ENCODE measurements around the gene IGF1.
"Not testable (repeated sequence)": the region's sequence is repeated elsewhere in the genome, so short reads cannot be mapped to it uniquely, and the experiment has no call there.

IGF1 gene

DNA sequence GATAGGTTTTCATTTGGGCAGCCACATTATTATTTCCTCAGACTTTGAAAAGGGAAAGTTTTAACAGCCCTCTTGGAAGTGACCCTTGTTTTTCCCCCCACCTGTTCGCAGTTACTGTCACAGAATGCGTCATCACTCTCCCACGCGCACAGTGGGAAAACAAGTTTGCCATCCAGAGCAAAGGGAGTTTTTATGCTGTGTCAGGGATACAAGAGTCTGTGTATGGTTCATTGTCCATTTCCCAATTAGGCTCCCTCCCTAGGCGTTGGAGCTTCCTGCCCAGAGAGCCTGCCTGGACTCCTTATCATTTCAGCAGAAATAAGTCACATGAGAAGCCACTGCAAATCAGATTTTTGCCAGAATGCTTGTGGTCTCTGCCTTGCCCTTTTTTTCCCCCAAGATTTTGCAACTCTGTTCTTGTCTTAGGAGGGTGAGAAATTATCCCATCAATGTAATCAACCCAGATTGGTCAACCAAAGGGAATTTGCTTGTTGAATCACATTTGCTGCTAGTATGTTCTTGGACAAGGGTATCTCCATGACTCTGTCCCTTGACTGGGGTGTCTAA is 104.1 kb downstream of the IGF1 start:
- DNase-seq = no peak

DNA sequence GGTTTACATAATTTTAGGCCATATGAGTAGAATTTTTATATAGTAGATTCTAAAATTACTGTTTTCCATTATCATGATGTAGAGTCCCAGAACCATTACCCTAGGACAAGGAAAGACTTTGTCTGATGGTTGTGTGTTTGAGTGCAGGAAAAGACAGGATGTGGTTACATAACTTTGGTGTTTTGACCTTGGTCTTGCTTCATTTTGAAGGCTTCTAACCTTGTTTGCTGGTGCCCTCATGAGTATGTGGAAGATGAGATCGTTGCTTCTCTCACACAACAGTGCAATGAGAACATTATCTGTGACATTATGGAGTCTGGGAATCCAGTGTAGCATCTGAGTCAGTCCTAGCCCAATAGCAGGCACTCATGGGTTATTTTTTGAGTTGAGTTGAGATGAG is 106.2 kb downstream of the IGF1 start:
- DNase-seq = no peak

DNA sequence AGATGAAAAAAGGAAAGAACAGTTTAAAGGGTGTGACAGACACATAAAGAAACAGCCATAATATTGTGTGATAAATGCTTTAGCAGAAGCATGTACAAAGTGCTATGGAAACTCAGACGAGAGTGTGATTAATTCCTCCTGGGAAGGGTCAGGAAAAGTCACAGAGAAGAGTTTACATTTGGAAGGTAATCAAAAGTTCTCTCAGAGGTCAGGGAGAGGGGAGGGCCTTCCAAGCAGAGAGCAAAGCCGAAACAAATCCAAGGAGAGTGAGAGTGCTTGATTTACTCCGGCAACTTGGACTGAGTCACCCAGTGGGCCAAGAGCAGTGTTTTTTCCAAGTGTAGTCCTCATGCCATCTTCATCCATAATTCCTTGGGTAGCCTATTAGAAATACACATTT is 108.3 kb downstream of the IGF1 start:
- DNase-seq = no peak

DNA sequence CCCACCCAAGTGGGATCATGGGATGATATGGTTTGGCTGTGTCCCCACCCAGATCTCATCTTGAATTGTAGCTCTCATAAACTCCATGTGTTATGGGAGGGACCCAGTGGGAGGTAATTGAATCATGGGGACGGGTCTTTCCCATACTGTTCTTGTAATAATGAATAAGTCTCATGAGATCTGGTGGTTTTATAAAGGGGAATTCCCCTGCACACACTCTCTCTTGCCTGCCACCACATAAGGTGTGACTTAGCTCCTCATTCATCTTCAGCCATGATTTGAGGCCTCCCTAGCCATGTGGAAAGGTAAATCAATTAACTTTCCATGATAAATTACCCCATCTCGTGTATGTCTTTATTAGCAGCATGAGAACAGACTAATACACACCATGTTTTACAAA is 109.2 kb downstream of the IGF1 start:
- no peak for DNase-seq

DNA sequence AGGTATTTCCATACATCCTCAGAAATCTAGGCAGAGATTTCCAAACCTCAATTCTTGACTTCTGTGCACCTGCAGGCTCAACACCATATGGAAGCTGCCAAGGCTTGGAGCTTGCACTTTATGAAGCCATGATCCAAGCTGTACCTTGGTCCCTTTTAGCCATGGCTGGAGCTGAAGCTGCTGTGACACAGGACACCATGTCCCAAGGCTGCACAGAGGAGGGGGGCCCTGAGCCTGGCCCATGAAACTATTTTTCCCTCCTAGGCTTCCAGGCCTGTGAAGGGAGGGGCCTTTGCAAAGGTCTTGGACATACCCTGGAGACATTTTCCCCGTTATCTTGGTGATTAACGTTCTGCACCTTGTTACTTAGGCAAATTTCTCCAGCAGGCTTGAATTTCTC is 110.5 kb downstream of the IGF1 start:
- DNase-seq = no peak

DNA sequence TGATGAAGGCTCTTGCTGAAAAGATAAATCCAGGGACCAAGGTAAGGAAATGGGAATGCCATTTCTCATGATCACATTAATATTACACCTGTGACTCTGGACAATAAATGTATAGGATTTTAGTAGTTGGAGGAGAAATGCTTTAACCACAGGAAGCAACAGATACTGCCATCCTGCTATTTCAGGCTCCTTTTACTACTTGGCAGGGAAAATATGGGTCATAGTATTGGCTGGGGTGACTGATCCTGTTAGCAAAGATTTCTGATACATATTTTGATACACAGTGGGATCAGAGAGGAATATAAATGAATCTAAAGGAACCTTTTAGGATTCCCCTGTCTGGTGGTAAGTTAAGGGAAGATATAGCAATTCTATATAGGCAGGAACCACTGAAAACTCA is 115.0 kb downstream of the IGF1 start:
- no peak for DNase-seq

DNA sequence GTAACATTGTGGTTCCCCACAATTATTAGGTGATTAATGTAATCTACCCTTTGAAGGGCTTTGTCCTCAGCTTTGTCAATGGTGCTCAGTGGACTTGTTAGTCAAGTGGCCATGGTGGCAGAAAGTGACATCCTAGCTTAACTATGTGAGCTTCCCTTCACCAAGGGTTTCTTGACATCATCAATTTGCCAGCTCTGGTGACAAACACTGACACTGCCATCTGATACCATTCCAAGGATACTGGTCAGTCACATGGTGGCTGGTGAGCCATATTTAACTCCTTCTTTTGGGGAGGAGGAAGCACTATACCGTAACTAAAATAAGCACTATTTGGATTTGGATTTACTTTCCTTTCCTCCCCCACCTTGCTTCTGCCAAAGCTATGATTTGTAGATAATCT is 115.7 kb downstream of the IGF1 start:
- DNase-seq = no peak

DNA sequence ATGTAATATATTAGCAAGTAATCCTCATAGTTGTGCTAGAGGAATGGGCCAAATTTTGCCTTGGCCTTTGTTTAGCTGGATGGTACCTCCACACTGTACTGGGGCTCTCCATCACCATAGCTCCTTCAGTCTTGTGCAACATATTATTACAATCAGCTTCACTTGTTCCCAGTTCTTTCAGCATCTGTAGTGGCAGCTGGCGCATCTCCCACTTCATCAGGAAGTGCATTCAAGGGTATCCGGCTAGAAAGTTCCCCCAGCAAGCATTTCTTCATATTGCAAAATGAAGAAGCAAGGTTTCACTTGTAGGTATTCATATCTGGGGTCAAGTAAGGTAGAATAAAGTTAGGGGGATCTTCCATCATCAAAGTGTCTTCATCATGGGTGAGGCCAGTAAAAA is 123.7 kb downstream of the IGF1 start:
- DNase-seq = no peak

DNA sequence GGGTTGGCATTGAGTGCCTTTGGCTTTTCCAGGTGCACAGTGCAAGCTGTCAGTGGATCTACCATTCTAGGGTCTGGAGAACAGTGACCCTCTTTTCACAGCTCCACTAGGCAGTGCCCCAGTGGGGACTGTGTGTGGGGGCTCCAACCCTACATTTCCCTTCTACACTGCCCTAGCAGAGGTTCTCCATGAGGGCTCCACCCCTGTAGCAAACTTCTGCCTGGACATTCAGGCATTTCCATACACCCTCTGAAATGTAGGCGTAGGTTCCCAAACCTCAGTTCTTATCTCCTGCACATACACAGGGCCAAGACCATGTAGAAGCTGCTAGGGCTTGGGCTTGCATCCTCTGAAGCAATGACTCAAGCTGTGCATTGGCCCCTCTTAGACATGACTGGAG is 126.1 kb downstream of the IGF1 start:
- DNase-seq = not testable (repeated sequence)

DNA sequence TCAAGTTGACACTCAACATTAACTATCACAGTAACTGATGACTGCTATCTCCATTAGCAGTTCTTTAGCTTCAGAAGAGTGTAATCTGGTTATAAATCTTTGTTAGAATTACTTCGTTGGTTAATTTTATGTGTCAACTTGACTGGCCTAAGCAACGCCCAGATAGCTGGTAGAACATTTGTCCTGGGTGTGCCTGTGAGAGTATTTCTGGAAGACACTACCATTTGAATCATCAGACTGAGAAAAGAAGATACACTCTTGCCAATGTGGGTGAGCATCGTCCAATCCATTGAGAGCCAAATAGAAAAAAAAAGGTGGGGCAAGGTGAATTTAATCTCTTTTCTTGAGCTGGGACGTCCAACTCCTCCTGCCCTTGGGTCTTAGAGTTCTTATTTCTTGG is 129.0 kb downstream of the IGF1 start:
- DNase-seq = no peak

DNA sequence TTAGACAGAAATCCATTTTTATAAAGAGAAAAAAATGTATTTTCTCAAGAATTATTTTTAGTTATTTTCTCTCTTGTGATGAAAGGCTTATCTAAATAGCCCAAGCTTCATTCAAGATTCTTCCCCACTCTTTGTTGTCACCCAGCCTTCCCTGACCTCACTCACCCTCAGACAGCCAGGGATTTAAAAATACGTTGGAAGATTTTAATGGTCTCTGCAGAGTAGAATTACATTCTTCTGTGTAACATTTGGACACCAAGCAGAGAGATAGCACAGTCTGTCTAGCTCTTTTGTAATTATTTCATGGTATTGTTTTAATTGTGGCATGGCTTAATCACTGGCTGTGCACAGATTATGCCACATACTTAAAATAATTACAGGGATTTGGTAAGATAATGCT is 130.3 kb downstream of the IGF1 start:
- DNase-seq = no peak

DNA sequence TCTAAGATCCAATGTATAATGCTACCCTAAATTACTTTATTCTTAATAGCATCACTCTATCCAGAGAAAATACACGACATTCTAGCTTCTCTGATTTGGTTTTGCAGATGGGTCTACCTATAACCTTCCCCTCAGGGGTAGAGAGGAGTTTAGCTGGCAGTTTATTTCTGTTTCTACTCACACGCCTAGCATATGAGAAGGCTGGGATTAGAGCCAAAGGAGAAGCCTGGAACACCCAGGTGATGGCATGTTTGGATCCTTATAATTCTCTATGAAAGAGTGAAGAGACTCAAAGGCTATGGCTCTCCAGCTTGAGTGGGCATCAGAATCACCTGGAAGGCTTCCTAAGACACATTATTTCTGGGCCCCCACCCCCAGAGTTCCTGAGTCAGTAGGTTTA is 131.3 kb downstream of the IGF1 start:
- no peak for DNase-seq

DNA sequence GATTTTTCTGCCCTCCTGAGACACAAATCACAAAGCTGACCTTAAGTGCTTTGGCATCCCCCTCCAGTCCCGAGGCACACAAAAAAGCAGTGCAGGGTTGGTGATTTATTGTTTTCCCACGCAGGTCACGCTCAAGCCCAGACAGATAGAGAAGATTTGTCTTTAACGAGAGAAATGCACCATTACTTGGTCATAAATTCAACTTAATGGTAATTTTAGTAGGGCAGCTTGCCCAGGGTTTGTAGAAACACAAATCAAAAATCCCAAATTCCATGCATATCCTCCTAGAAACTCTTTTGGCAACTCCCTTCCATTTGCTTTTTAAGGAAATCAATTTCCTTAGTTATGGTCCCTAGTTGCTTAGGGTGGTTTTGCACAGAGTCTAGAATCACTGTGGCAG is 132.6 kb downstream of the IGF1 start:
- DNase-seq = no peak
